ENCODE measurements around the gene PTPN14.

Gene PTPN14

DNA sequence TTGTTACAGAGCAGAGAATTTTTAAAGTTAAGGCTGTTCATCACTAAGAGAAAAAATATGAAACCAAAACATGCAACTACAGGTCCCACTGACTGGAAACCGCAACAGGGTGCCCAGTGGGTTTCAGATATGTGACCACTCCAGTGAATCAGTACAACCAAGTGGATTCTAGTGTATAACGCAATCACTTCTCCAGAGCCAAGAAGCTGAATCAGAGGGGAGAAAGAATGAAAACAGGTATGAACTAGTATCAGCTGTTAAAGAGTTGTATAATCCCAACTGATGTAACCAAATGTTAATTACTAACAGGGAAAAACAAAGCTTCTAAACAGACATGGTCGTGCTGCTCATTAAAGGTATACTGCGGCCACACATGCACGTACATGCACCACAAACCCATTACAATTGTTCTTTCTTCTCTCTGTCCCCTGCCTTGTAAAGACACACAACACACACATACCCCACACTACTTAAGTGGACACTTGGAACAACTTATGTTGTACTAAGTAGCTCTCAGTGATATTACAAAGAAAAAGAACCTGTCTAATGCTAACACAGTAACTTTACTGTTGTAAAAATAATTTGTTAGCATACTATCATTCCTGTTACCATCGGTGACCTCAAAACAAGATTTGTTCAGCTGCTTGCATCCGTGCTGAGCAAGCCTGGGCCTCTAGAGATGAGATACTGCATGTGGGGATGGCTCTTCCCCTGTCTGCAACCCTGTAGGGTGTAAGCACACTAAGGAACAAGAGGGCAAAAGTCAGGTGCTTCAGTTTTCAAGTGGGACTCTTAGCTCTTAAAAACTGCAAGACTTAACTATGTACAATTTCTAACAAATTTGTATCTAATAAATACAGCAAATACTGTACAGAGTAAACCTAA, 74.2 kb downstream of the PTPN14 start:
- DNase-seq (ENCODE audit: low read depth, low spot score), result peak; percentile 93

- peak; percentile 70 for DNase-seq (ENCODE audit: low read depth, low spot score)
Measured at GRCh38 chr1:214476229-214476985, 75.0 kb downstream of the PTPN14 start.

DNA sequence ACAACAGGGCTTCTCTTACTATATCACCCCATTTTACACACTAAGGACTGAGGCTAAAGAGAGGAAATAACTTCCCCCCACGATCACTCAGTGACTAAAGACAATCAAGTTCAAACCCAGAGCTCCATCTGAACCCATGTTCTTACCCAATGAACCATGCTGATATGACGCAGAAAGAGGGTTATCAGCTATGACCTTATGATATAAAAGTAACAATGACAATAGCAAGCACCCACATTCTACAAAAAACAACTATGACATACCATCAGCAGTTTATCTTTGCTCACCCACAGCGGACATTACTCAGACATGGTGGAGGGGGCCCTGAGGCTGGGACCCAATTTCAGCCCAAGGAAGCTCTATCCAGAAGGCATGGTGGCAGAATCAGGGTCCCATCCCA, 75.7 kb downstream of the PTPN14 start:
- no peak for DNase-seq (ENCODE audit: low read depth, low spot score)

DNA sequence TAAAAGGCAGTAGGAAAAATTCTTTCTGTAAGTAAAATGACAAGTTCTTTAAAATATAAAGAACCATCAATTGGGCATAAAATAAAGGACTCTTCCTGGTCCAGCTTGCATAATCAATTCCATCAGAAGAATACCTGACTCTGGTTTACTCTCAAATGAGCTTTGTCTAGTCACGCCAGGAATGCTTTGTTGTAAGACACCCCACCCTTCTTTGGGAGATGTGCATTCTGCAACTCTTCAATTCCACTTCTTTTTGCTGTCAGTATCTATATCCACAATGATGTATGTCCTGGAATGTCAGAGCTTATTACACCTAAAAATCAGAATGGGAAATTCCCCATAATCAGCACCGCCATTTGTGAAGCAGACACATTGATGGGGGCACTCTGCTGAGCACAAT, 76.1 kb downstream of the PTPN14 start:
- no peak for DNase-seq (ENCODE audit: low read depth, low spot score)

DNA sequence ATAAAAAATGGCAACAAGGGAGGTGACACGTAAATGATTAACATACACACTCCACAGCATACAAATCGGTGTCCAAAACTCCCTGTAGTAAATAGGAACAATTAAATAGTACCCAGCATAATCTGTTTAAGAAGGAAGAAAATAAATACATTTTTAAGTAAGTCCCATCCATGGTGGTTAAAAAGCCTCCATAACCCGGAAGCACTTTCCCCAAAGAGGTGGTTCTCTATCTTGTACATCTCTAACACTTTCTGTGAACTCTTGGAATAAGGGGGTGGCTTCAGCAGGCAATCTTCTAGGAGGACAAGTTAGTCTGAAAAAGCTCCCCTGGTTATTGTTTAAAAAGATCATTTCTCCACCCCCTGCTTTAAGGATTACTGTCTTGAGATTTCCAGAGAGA, 76.9 kb downstream of the PTPN14 start:
- DNase-seq (ENCODE audit: low read depth, low spot score), result no peak

- no peak for DNase-seq (ENCODE audit: low read depth, low spot score)
Measured at GRCh38 chr1:214473862-214474261, 77.5 kb downstream of the PTPN14 start.

DNA sequence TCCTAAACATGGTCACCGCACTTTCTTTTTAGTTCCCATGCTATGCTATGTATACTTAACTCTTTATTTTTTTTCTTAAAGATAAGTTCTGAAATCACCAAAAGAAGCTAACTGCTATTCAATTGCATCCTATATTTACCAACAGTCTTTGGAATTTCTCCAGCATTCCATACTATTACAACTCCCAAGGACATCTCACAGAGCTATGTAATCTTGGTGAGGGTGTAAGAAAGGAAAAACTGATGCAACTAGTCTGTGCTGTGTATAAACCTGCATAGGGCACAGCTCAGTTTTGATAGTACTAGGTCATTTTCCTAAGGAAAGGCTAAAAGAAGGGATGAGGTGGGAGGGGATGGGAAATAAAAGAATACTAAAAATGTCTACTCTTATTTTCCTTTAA, 78.0 kb downstream of the PTPN14 start:
- DNase-seq (ENCODE audit: low read depth, low spot score), result no peak

GRCh38 chr1:214472364-214472763, 79.0 kb downstream of the PTPN14 start:
- peak; percentile 39 for DNase-seq (ENCODE audit: low read depth, low spot score)

GRCh38 chr1:214471458-214471857, 79.9 kb downstream of the PTPN14 start:
- DNase-seq (ENCODE audit: low read depth, low spot score), result no peak

- no peak for DNase-seq (ENCODE audit: low read depth, low spot score)
Measured at GRCh38 chr1:214470132-214470531, 81.3 kb downstream of the PTPN14 start.

DNA sequence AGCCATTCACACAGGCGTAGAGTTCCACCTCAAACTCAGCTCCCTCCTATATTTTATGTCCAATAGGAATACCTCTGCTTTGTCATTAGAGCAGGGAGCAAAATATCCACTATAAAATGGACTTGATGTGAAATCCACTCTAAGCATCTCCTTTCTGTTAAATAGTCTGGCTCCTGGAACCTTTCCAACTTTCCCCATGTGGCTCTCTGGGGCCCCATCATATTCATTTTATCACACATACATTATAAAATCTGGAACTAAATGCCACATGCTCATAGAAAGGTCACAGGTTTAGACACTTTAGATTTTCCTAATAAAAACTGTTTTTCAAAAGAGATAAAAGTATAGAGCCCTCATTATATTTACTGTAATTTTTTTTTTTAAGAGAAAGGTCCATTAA, 82.1 kb downstream of the PTPN14 start:
- no peak for DNase-seq (ENCODE audit: low read depth, low spot score)

GRCh38 chr1:214467078-214467585, 84.3 kb downstream of the PTPN14 start:
- DNase-seq (ENCODE audit: low read depth, low spot score), result peak; percentile 41

- no peak for DNase-seq (ENCODE audit: low read depth, low spot score)
Measured at GRCh38 chr1:214466403-214467077, 84.9 kb downstream of the PTPN14 start.

- DNase-seq (ENCODE audit: low read depth, low spot score), result no peak
Measured at GRCh38 chr1:214464445-214465287, 86.7 kb downstream of the PTPN14 start.

DNA sequence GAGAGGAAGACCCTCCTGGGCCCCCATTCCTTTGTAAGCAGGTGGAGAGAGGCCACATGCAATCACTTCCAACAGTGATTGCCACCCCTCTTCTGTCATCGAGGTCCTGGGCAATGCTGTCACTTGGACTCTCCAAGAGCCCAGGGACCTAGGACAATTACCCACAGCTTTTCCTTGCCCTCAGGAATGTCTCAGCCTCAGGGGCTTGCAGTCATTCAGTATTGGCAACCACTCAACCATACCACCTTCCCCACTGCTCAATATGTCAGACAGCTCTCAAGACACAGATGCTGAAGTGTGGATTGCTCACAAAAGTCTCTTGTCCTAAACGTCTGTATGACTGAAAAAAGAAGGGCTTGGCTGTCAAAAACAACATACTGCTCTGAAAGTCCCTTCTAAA, 87.8 kb downstream of the PTPN14 start:
- DNase-seq (ENCODE audit: low read depth, low spot score), result peak; percentile 38

DNA sequence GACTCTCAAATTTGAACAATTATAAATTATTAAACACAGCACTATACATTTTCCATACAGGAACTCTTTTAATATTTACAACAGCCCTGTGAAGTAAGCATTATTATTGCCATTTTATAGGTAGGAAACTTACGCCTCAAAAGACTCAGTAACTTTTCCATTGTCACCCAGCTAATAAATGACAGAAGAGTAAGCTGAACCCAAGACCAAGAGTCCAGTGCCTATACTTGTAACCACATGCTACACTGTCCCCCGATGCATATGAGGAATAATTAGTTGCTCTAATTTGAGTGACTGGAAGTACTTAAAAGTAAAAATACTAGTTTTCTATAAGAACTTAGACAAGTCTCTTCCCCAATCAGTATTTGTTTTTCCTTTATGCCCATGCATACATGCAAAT, 88.5 kb downstream of the PTPN14 start:
- no peak for DNase-seq (ENCODE audit: low read depth, low spot score)

- DNase-seq (ENCODE audit: low read depth, low spot score), result no peak
Measured at GRCh38 chr1:214461305-214461704, 90.1 kb downstream of the PTPN14 start.

DNA sequence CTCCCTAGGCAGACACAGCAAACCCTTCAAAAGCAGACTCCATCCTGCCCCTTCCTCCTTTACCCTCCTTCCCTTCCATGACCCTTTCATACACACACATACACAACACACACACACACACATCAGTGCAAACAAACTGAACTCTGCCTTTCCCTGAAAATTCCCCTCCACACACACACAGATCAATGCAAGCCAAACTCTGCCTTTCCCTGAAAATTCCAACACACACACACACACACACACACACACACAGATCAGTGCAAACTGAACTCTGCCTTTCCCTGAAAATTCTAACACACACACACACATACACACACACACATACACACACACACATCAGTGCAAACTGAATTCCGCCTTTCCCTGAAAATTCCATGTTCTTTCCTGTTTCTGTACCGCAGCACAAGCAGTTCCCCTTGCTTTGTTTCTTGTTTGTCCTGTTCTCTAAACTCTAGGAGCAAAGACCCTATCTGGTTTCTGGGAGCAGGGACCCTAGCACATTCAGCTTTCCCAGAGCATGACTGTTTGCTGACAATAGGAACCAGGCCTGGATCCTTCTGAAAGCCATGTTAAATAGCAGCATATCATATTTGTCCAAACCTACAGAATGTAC, 91.0 kb downstream of the PTPN14 start:
- DNase-seq (ENCODE audit: low read depth, low spot score), result no peak

GRCh38 chr1:214459895-214460294, 91.5 kb downstream of the PTPN14 start:
- DNase-seq (ENCODE audit: low read depth, low spot score), result no peak

DNA sequence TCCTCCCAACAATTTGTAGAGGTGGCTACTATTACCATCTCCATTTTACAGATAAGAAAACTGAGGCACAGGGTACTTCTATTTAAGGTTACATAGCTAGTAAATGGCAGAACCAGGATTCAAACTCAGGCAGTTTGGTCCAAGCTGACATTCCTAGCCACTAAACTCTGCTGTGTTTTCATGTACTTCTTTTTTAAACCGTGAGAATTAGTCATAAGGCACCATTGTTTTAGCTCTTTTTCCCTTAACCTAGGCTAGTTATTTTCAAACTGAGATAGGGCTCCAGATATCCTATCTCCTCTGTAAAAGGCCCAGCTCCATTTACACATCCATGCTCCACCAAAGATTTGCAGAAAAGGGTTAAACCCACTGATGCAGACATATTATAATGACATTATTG, 92.9 kb downstream of the PTPN14 start:
- no peak for DNase-seq (ENCODE audit: low read depth, low spot score)

Measured in astrocyte of the hippocampus (primary cell).